Hepatocyte (in vitro differentiated cells): ENCODE results near the gene JAG1.

Experiments
- EZH2 ChIP-seq: fragments of 200-600 bp; sonication (generic); IDR thresholded peaks from 2 replicates; pipeline ENCODE4 v1.6.1; 2016; ENCODE audit warnings: antibody characterized with exemption, mild to moderate bottlenecking, borderline replicate concordance
- EZH2phosphoT487 ChIP-seq: fragments of 200-600 bp; sonication (generic); IDR thresholded peaks from one replicate; pipeline ENCODE4 v1.6.1; 2018; ENCODE audit warnings: antibody characterized with exemption, mild to moderate bottlenecking, low read depth, moderate library complexity; ENCODE audit not compliant: unreplicated experiment, severe bottlenecking
- TF ChIP-seq, protein P1 (sequence below): fragments of 200-600 bp; sonication (generic); IDR thresholded peaks from 2 replicates; pipeline ENCODE4 v1.5.1; 2016; ENCODE audit warnings: antibody characterized with exemption, mild to moderate bottlenecking; ENCODE audit not compliant: poor library complexity

GRCh38 chr20:10609770-10610169 lies 64.0 kb downstream of the JAG1 start:
- TF ChIP-seq EZH2 (no peak), EZH2phosphoT487 (no peak)
- TF ChIP-seq, protein P1, sequence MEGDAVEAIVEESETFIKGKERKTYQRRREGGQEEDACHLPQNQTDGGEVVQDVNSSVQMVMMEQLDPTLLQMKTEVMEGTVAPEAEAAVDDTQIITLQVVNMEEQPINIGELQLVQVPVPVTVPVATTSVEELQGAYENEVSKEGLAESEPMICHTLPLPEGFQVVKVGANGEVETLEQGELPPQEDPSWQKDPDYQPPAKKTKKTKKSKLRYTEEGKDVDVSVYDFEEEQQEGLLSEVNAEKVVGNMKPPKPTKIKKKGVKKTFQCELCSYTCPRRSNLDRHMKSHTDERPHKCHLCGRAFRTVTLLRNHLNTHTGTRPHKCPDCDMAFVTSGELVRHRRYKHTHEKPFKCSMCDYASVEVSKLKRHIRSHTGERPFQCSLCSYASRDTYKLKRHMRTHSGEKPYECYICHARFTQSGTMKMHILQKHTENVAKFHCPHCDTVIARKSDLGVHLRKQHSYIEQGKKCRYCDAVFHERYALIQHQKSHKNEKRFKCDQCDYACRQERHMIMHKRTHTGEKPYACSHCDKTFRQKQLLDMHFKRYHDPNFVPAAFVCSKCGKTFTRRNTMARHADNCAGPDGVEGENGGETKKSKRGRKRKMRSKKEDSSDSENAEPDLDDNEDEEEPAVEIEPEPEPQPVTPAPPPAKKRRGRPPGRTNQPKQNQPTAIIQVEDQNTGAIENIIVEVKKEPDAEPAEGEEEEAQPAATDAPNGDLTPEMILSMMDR = no peak
